H1 (cell line): ENCODE results near the gene ABI1. TPM values are rescaled to one million over a fixed set of nuclear protein-coding genes. Genes with fewer than 3 reads are reported as not detected.
A peak's percentile ranks its signal among the peaks of the same experiment; 100 is the strongest.

Experiments used
- CTCF ChIA-PET: fragments of 300-600 bp; sonication (Branson Sonifier 250); formaldehyde crosslinking; loops from one replicate; lab custom pipeline; 2021; ENCODE audit not compliant: partially characterized antibody; lab: Charles Lee
- POLR2A ChIA-PET: fragments of 300-600 bp; sonication (Branson Sonifier 250); formaldehyde crosslinking; loops from one replicate; lab custom pipeline; 2021; ENCODE audit warnings: inconsistent platforms; ENCODE audit not compliant: partially characterized antibody; lab: Charles Lee
- DNase-seq, 2 experiments: peaks; one replicate each; pipeline versions ENCODE4 v3.0.0 to v3.0.0-alpha.2; 2010 to 2022; ENCODE audit warnings: low spot score in 2 of 2, low read depth in 1 of 2, mixed read lengths in 1 of 2
- FAIRE-seq: peaks from 2 replicates; lab custom pipeline; 2011; peaks lifted over from hg19 to GRCh38; lab: Jason Lieb, UNC
- H2AFZ ChIP-seq: 2 replicates; pipeline ENCODE4 v1.8.1; 2012; ENCODE audit warnings: low read length, inconsistent platforms
- H2AK5ac ChIP-seq: 2 replicates; pipeline ENCODE4 v1.6.1; 2013; ENCODE audit warnings: low read depth, low read length
- H2BK120ac ChIP-seq: replicated peaks from 2 replicates; pipeline ENCODE3; 2013; ENCODE audit warnings: low read depth, low read length, inconsistent platforms
- H2BK12ac ChIP-seq: 2 replicates; pipeline ENCODE4 v1.6.1; 2013; ENCODE audit warnings: low read depth, low read length
- H2BK15ac ChIP-seq: 2 replicates; pipeline ENCODE4 v1.6.1; 2013; ENCODE audit warnings: low read length
- H2BK20ac ChIP-seq: 2 replicates; pipeline ENCODE4 v1.6.1; 2013; ENCODE audit warnings: low read length
- H2BK5ac ChIP-seq: 2 replicates; pipeline ENCODE4 v1.6.1; 2013; ENCODE audit warnings: low read depth, low read length
- H3K14ac ChIP-seq: 2 replicates; pipeline ENCODE4 v1.6.1; 2013; ENCODE audit warnings: inconsistent platforms; ENCODE audit not compliant: insufficient read length
- H3K18ac ChIP-seq: 2 replicates; pipeline ENCODE4 v1.6.1; 2013; ENCODE audit warnings: low read length; ENCODE audit errors: extremely low read depth
- H3K23ac ChIP-seq: 2 replicates; pipeline ENCODE4 v1.6.1; 2013; ENCODE audit warnings: inconsistent platforms; ENCODE audit not compliant: insufficient read length
- H3K23me2 ChIP-seq: 2 replicates; pipeline ENCODE4 v1.6.1; 2013; ENCODE audit warnings: low read depth, low read length
- H3K27ac ChIP-seq: 2 replicates; pipeline ENCODE4 v1.6.1; 2011; ENCODE audit warnings: low read depth, low read length, inconsistent platforms
- H3K27me3 ChIP-seq, 4 experiments: replicated peaks in 1 of 4; 1 replicate in 1 of 4; 2 replicates in 3 of 4; pipeline versions ENCODE4 v1.6.1 to v1.8.1; 2011 to 2013; ENCODE audit warnings: low read length in 3 of 4, mild to moderate bottlenecking in 3 of 4, inconsistent platforms in 2 of 4, mixed read lengths in 2 of 4, moderate library complexity in 1 of 4; ENCODE audit not compliant: control insufficient read depth in 3 of 4, insufficient read depth in 3 of 4; ENCODE audit errors: extremely low read depth in 1 of 4
- H3K36me3 ChIP-seq, 4 experiments: 2 replicates each; pipeline versions ENCODE4 v1.6.1 to v1.8.1; 2011 to 2013; ENCODE audit warnings: mild to moderate bottlenecking in 4 of 4, low read length in 3 of 4, moderate library complexity in 2 of 4, control low read depth in 1 of 4, inconsistent platforms in 1 of 4; ENCODE audit not compliant: insufficient read depth in 4 of 4, control insufficient read depth in 2 of 4
- H3K4ac ChIP-seq: replicated peaks from 2 replicates; pipeline ENCODE3; 2013; ENCODE audit warnings: low read length, low read depth, mixed read lengths, inconsistent platforms; ENCODE audit not compliant: insufficient read length
- H3K4me1 ChIP-seq, 4 experiments: replicated peaks in 1 of 4; 1 replicate in 1 of 4; 2 replicates in 3 of 4; pipeline versions ENCODE4 v1.6.1 to v1.8.1; 2011 to 2013; ENCODE audit warnings: low read length in 3 of 4, inconsistent platforms in 2 of 4, mixed read lengths in 1 of 4; ENCODE audit not compliant: insufficient read depth in 4 of 4, control insufficient read depth in 3 of 4
- H3K4me2 ChIP-seq, 2 experiments: 2 replicates each; pipeline versions ENCODE4 v1.6.1 to v1.8.1; 2011 to 2013; ENCODE audit warnings: low read depth in 2 of 2, low read length in 2 of 2, control low read depth in 1 of 2, inconsistent platforms in 1 of 2, mild to moderate bottlenecking in 1 of 2; ENCODE audit not compliant: insufficient read depth in 1 of 2
- H3K4me3 ChIP-seq, 4 experiments: fragments of 200-600, 300-600 bp in 1 of 4; sonication (generic), shearing (Covaris generic), sonication (Bioruptor Twin) in 1 of 4; 2 replicates each; pipeline versions ENCODE4 v1.5.1 to v1.8.1; 2011 to 2016; ENCODE audit warnings: low read length in 4 of 4, low read depth in 3 of 4, control low read depth in 2 of 4, inconsistent platforms in 2 of 4, mild to moderate bottlenecking in 2 of 4, mixed read lengths in 1 of 4, moderate library complexity in 1 of 4; ENCODE audit not compliant: insufficient read depth in 2 of 4; ENCODE audit errors: extremely low read depth in 1 of 4
- H3K56ac ChIP-seq: replicated peaks from 2 replicates; pipeline ENCODE3; 2013; ENCODE audit warnings: low read depth, mild to moderate bottlenecking, mixed read lengths, low read length, inconsistent platforms; ENCODE audit not compliant: insufficient read length
- H3K79me1 ChIP-seq: 2 replicates; pipeline ENCODE4 v1.6.1; 2013; ENCODE audit warnings: low read depth, low read length, control low read depth
- H3K79me2 ChIP-seq, 2 experiments: 2 replicates each; pipeline versions ENCODE4 v1.6.1 to v1.8.1; 2012 to 2013; ENCODE audit warnings: low read length in 2 of 2, mild to moderate bottlenecking in 2 of 2, inconsistent platforms in 1 of 2; ENCODE audit not compliant: insufficient read depth in 2 of 2, control insufficient read depth in 1 of 2
- H3K9ac ChIP-seq, 4 experiments: replicated peaks in 1 of 4; 1 replicate in 1 of 4; 2 replicates in 3 of 4; pipeline versions ENCODE4 v1.6.1 to v1.8.1; 2011 to 2013; ENCODE audit warnings: low read depth in 3 of 4, low read length in 3 of 4, control low read depth in 2 of 4, mild to moderate bottlenecking in 2 of 4, moderate library complexity in 2 of 4, inconsistent platforms in 1 of 4; ENCODE audit errors: extremely low read depth in 1 of 4
- H3K9me3 ChIP-seq, 2 experiments: 2 replicates each; pipeline versions ENCODE4 v1.6.1 to v1.8.1; 2012 to 2013; ENCODE audit warnings: mild to moderate bottlenecking in 2 of 2, moderate library complexity in 2 of 2, control low read depth in 1 of 2, inconsistent platforms in 1 of 2, low read depth in 1 of 2, low read length in 1 of 2, mixed read lengths in 1 of 2; ENCODE audit not compliant: insufficient read depth in 2 of 2
- H4K20me1 ChIP-seq, 2 experiments: replicated peaks in 1 of 2; 2 replicates each; pipeline versions ENCODE3 to v1.8.1; 2011 to 2013; ENCODE audit warnings: inconsistent platforms in 2 of 2, low read length in 2 of 2, mild to moderate bottlenecking in 1 of 2; ENCODE audit not compliant: insufficient read depth in 2 of 2, control insufficient read depth in 1 of 2
- H4K5ac ChIP-seq: 2 replicates; pipeline ENCODE4 v1.6.1; 2013; ENCODE audit warnings: low read length, low read depth, mixed read lengths, inconsistent platforms; ENCODE audit not compliant: insufficient read length
- H4K8ac ChIP-seq: 2 replicates; pipeline ENCODE4 v1.8.0; 2013; ENCODE audit warnings: mild to moderate bottlenecking, moderate library complexity, low read length, inconsistent platforms; ENCODE audit not compliant: insufficient read depth; ENCODE audit errors: extremely low read depth
- H4K91ac ChIP-seq: replicated peaks from 2 replicates; pipeline ENCODE3; 2013; ENCODE audit warnings: low read length, mixed read lengths, inconsistent platforms; ENCODE audit not compliant: insufficient read length
- ASH2L ChIP-seq: fragments of 200-600, 300-600 bp; sonication (generic); IDR thresholded peaks from one replicate; pipeline ENCODE4 v1.7.1; 2017; ENCODE audit warnings: low read length
- SUZ12 ChIP-seq: fragments of 200-600 bp; sonication (generic); IDR thresholded peaks from 2 replicates; pipeline ENCODE4 v1.6.1; 2012; ENCODE audit warnings: mild to moderate bottlenecking, inconsistent platforms, low read length, moderate library complexity, mixed read lengths
- WGBS, 2 experiments: shearing (Covaris generic) in 1 of 2; methylation state at CpG; one replicate each; pipeline versions ENCODE4 v1.1.6 to v1.1.7; 2013 to 2015; ENCODE audit warnings: low lambda C conversion rate in 2 of 2, mixed read lengths in 2 of 2, inconsistent platforms in 1 of 2, low coverage in 1 of 2, missing lambda C conversion rate in 1 of 2; ENCODE audit not compliant: insufficient replicate concordance in 2 of 2, insufficient coverage in 1 of 2, insufficient read length in 1 of 2; ENCODE audit errors: extremely low coverage in 1 of 2, missing lambda C conversion rate in 1 of 2; 5-methylcytosine and 5-hydroxymethylcytosine counted together
- polyA plus RNA-seq, 7 experiments: library from polyadenylated mRNA; depleted of rRNA in 3 of 7; stranded (reverse) in 5 of 7; unstranded in 2 of 7; fragments of >200 nt in 5 of 7; fragments of 200-250 nt in 2 of 7; gene quantifications; 1 replicate in 5 of 7; 2 replicates in 1 of 7; 4 replicates in 1 of 7; pipeline versions ENCODE4 v1.2.1 to v1.2.3, GENCODE V29; 2011 to 2013; ENCODE audit warnings: missing spikeins in 2 of 7, mixed read lengths in 2 of 7
- total RNA-seq: library from RNA; stranded (reverse); fragmentation: NEBNext Ultra II Directional; extraction: Animal tissue kit (Norgen Biotek cat#: 25700); gene quantifications from 2 replicates; pipeline ENCODE4 v1.2.1, GENCODE V29; 2021

The ABI1 gene
- total and polyA plus RNA-seq, 2 of the 8 experiments (the other 6 are each of a cell fraction or from before 2014, with no cell fraction given) = 35.4 to 37.0 TPM

DNA sequence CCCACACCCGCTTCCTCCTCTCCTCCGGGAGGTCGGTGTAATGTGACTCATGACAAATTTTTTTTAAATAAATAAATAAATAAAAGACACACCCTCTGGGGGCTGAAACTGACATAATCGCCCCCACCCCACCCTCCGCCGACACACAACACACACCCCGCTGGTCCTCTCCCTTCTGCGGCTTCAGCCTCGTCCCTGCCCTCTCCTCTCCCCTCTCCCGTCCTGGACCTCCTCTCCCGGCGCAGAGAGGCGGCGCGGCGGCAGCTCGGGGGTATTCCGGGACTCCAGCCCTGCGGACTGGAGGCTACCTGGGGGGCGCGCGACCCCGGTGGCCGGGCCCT lies 686 bp downstream of the ABI1 start:
- H2BK12ac ChIP-seq = no peak overlapping the region
- H3K4ac ChIP-seq = no peak overlapping the region
- H4K20me1 ChIP-seq = peaks cover 0 to 1% of the 10 kb centered on the region in 2 experiments
- H4K8ac ChIP-seq = peak overlapping the region; percentile 91; the same call in 1 of the 2 replicates
- FAIRE-seq (no peak), DNase-seq (peak in 1 of 2 experiments; percentile 62)
- no peak overlapping the region for H3K18ac ChIP-seq
- H3K27me3 ChIP-seq = no peaks in the 10 kb centered on the region
- H3K27ac ChIP-seq = peak overlapping the region; percentile 87
- H2AFZ ChIP-seq = no peak overlapping the region
- no peak overlapping the region for H2AK5ac ChIP-seq
- peak overlapping the region; percentile 87 to 91 (median 90) for H3K9ac ChIP-seq
- no peak overlapping the region for H2BK15ac ChIP-seq
- no peaks in the 10 kb centered on the region for H3K9me3 ChIP-seq
- H2BK120ac ChIP-seq = no peak overlapping the region
- H3K79me1 ChIP-seq = no peaks in the 10 kb centered on the region; the same call in 1 of the 2 replicates
- H3K4me3 ChIP-seq = peak overlapping the region; percentile 94 to 99 (median 94)
- no peak overlapping the region for H2BK20ac ChIP-seq
- H3K23me2 ChIP-seq = no peaks in the 10 kb centered on the region
- H3K79me2 ChIP-seq = peaks cover 3 to 50% of the 10 kb centered on the region in 2 experiments; a peak in 3 of 4 replicates
- ChIA-PET CTCF (interaction anchor here (1.1 to 4.1 kb wide), 4 partner anchors 16 to 134 kb away, joined by 3 to 29 read pairs (median 22); no protein-coding TSS in a partner anchor), POLR2A (interaction anchor here (0.6 to 1.9 kb wide), 5 partner anchors 9 to 185 kb away, joined by 3 to 5 read pairs (median 3); no protein-coding TSS in a partner anchor)
- H3K56ac ChIP-seq = no peak overlapping the region
- peak overlapping the region; percentile 55 to 65 for H3K4me2 ChIP-seq
- no peak overlapping the region for H3K23ac ChIP-seq
- H3K36me3 ChIP-seq = no peaks in the 10 kb centered on the region
- H4K5ac ChIP-seq = peak overlapping the region; percentile 33
- no peak overlapping the region for H3K14ac ChIP-seq
- no peak overlapping the region for H4K91ac ChIP-seq
- H2BK5ac ChIP-seq = 0 out of 2 replicates have a peak overlapping the region, but pooled peaks have one; percentile 96
- H3K4me1 ChIP-seq = peaks cover 0 to 2% (median 0%) of the 10 kb centered on the region in 4 experiments; a peak in 4 of 7 replicates
- TF ChIP-seq ASH2L (peak; percentile 61), SUZ12 (no peak)
- WGBS, 2 experiments = 2% methylated on average over 21 of the region's 24 CpGs; no CpG with 5 or more reads in 1 of the 2 experiments
